Measurements from ENCODE around the gene HAGHL. TPM values are rescaled to one million over a fixed set of nuclear protein-coding genes. Genes with fewer than 3 reads are reported as not detected.
"Not testable (repeated sequence)": the region's sequence is repeated elsewhere in the genome, so short reads cannot be mapped to it uniquely, and the experiment has no call there.

The HAGHL gene
- total and polyA plus RNA-seq, 5 donors = 7.5 to 21.0 (median 12.1) TPM

DNA sequence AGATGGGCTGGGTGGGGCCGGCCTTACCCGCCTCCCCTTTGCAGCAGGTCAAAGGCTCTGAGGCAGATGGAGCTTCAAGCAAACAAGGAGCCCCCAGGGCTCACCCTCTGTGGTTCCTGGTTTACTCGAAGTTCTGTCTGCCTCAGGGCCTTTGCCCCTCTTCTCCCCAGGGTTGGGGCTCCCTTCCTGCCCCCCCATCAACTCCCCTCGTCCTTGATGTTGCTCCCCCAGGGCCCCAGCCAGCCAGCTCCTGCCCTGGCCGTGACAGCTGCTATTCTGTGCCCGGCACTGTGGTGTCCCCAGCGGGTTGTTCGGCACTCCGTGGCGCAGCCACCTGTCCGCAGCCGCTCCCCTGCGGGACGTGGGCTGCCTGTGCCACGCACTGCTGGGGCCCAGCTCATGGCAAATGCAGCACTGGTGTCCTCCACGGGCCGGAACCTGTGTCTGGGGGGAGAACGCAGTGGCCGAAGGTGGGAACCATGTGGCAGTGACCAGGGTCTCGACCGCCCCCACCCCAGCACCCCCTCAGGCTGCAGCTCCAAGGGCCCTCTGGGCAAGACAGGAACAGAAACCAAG, 16.3 kb upstream of the HAGHL start:
- ATAC-seq (no peak), DNase-seq (no peak)
- WGBS = 71% methylated on average over 21 of the region's 21 CpGs
- Histone ChIP-seq H3K9me3 (ENCODE audit: control insufficient read depth, low read length) (no peaks in the 10 kb centered on the region), H3K4me3 (ENCODE audit: low read length) (no peak overlapping the region), H3K4me1 (ENCODE audit: control insufficient read depth, insufficient read depth, low read length) (no peaks in the 10 kb centered on the region), H3K27ac (ENCODE audit: low read length) (no peak overlapping the region), H3K27me3 (ENCODE audit: control insufficient read depth, insufficient read depth) (no peaks in the 10 kb centered on the region)
- intact Hi-C loops (cut with DNase I) = loop anchor here in 3 of 4 donors (5.0 to 10.0 kb wide), 3 partner anchors 74 to 344 kb away; partner anchors contain the start of genes CHTF18 (in 3 of the 3) and RPUSD1 (in 3 of the 3)

- no peaks in the 10 kb centered on the region for H3K27me3 ChIP-seq (ENCODE audit: control insufficient read depth, insufficient read depth)
- H3K4me1 ChIP-seq (ENCODE audit: control insufficient read depth, insufficient read depth, low read length) = no peaks in the 10 kb centered on the region
- no peak overlapping the region for H3K4me3 ChIP-seq (ENCODE audit: low read length)
- H3K9me3 ChIP-seq (ENCODE audit: control insufficient read depth, low read length) = no peaks in the 10 kb centered on the region
- ATAC-seq (no peak), DNase-seq (no peak)
- intact Hi-C loops (cut with DNase I) = loop anchor here in 3 of 4 donors (5.0 to 10.0 kb wide), 3 partner anchors 74 to 344 kb away; partner anchors contain the start of genes CHTF18 (in 3 of the 3) and RPUSD1 (in 3 of the 3)
- no peak overlapping the region for H3K27ac ChIP-seq (ENCODE audit: low read length)
- WGBS = 70% methylated on average over 12 of the region's 12 CpGs
Measured at GRCh38 chr16:711084-711483, 15.8 kb upstream of the HAGHL start.

DNA sequence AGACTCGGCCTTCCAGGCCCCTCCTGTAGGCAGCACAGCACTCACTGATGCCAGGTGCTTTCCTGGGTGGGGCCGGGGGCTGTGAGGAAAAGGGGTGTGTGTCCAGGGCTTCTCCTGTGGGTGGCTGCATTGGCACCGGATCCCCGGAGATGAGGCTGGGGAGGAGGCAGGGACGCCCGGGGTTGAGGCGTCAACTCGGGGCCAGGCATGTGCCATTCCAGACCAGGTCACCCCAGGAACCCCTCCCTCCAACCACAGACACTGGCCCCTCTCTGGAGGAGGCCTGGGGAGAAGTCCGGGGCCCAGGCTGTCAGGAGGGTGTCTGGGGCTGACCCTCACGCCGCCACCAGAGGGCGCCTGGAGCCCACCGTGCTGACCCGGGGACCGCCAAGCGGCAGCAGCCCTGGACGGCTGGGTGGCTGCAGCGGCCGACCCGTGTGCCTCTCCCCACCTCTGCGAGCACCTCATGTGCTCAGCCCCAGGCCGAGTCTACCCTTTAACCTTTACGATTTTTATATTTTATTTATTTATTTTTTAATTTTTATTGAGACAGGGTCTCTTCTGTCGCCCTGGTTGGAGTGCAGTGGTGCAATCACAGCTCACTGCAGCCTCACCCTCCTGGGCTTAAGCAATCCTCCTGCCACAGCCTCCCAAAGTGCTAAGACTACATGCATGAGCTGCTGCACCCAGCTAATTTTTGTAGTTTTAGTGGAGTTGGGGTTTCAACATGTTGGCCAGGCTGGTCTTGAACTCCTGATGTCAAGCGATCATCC, 15.2 kb upstream of the HAGHL start:
- Histone ChIP-seq H3K4me1 (ENCODE audit: control insufficient read depth, insufficient read depth, low read length) (no peaks in the 10 kb centered on the region), H3K4me3 (ENCODE audit: low read length) (no peak overlapping the region), H3K27me3 (ENCODE audit: control insufficient read depth, insufficient read depth) (no peaks in the 10 kb centered on the region), H3K27ac (ENCODE audit: low read length) (no peak overlapping the region), H3K9me3 (ENCODE audit: control insufficient read depth, low read length) (no peaks in the 10 kb centered on the region)
- intact Hi-C loops (cut with DNase I) = loop anchor here (2.0 to 10.0 kb wide), 4 partner anchors 73 to 343 kb away; partner anchors contain the start of genes CHTF18 (in 3 of the 4) and RPUSD1 (in 3 of the 4)
- WGBS = 12% methylated on average over 25 of the region's 25 CpGs
- DNase-seq = peak; percentile 83 to 94 (median 92)
- peak; percentile 64 to 67 for ATAC-seq

DNA sequence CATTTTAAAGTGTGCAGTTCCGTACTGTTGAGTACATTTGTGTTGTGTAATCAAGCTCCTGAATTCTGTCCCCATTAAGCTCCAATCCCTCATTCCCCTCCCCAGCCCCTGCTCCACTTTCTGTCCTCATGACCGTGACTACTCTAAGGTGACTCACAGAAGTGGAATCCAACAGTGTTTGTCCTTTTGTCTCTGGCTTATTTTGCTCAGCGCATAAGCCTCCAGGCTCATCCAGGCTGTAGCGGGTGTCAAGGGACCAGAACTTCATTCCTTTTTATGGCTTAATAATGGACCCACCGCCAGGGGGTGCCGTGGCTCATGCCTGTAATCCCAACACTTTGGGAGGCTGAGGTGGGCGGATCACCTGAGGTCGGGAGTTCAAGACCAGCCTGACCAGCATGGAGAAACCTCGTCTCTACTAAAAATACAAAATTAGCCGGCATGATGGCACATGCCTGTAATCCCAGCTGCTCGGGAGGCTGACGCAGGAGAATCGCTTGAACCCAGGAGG, 14.1 kb upstream of the HAGHL start:
- not testable (repeated sequence) for ATAC-seq; H3K9me3 ChIP-seq (ENCODE audit: control insufficient read depth, low read length); H3K27ac ChIP-seq (ENCODE audit: low read length); H3K4me1 ChIP-seq (ENCODE audit: control insufficient read depth, insufficient read depth, low read length); H3K27me3 ChIP-seq (ENCODE audit: control insufficient read depth, insufficient read depth); DNase-seq; H3K4me3 ChIP-seq (ENCODE audit: low read length)
- 57% methylated on average over 13 of the region's 13 CpGs for WGBS
- intact Hi-C loops (cut with DNase I) = loop anchor here (2.0 to 10.0 kb wide), 4 partner anchors 72 to 342 kb away; partner anchors contain the start of genes CHTF18 (in 3 of the 4) and RPUSD1 (in 3 of the 4)

- intact Hi-C loops (cut with DNase I) = loop anchor here in 3 of 4 donors (5.0 to 10.0 kb wide), 3 partner anchors 71 to 341 kb away; partner anchors contain the start of genes CHTF18 (in 3 of the 3) and RPUSD1 (in 3 of the 3)
- Histone ChIP-seq H3K27ac (ENCODE audit: low read length) (no peak overlapping the region), H3K4me3 (ENCODE audit: low read length) (no peak overlapping the region), H3K4me1 (ENCODE audit: control insufficient read depth, insufficient read depth, low read length) (no peaks in the 10 kb centered on the region), H3K9me3 (ENCODE audit: control insufficient read depth, low read length) (no peaks in the 10 kb centered on the region), H3K27me3 (ENCODE audit: control insufficient read depth, insufficient read depth) (no peaks in the 10 kb centered on the region)
- ATAC-seq = no peak
- 71% methylated on average over 11 of the region's 11 CpGs for WGBS
- no peak for DNase-seq
Measured at GRCh38 chr16:714079-714478, 12.8 kb upstream of the HAGHL start.

- no peaks in the 10 kb centered on the region for H3K27me3 ChIP-seq (ENCODE audit: control insufficient read depth, insufficient read depth)
- H3K4me1 ChIP-seq (ENCODE audit: control insufficient read depth, insufficient read depth, low read length) = peaks cover under 1% of the 10 kb centered on the region
- intact Hi-C loops (cut with DNase I) = loop anchor here in 3 of 4 donors (5.0 to 10.0 kb wide), 3 partner anchors 70 to 340 kb away; partner anchors contain the start of genes CHTF18 (in 3 of the 3) and RPUSD1 (in 3 of the 3)
- peak; percentile 93 to 99 (median 97) for DNase-seq
- WGBS = 3% methylated on average over 107 of the region's 108 CpGs
- ATAC-seq = peak; percentile 88 to 90
- peak within 1 kb of the TSS; percentile 91 for H3K4me3 ChIP-seq (ENCODE audit: low read length)
- H3K9me3 ChIP-seq (ENCODE audit: control insufficient read depth, low read length) = no peaks in the 10 kb centered on the region
- H3K27ac ChIP-seq (ENCODE audit: low read length) = no peak within 1 kb of the TSS
Measured at GRCh38 chr16:714558-715476, 12.1 kb upstream of the HAGHL start, which contains the start of gene METRN. TSS of gene METRN (plus strand) at chr16:715118. CDS start at chr16:715290, 172 bp downstream.

DNA sequence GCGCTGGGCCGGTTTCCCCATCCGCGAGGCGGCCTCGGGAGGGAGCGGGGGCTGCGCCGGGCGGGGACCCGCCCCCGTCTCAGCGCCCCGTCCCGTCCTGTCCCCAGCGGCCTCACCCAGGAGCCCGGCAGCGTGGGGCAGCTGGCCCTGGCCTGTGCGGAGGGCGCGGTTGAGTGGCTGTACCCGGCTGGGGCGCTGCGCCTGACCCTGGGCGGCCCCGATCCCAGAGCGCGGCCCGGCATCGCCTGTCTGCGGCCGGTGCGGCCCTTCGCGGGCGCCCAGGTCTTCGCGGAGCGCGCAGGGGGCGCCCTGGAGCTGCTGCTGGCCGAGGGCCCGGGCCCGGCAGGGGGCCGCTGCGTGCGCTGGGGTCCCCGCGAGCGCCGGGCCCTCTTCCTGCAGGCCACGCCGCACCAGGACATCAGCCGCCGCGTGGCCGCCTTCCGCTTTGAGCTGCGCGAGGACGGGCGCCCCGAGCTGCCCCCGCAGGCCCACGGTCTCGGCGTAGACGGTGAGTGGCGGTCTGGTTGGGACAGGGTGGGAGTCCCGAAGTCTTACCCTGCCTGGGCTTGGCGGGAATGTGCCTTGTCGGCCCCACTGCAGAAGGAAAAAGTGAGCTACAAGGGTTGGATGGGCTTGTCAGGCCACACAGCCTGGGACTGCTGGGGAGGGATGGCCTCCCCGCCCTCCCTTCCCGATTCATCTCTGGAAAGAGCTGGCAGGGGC, 11.3 kb upstream of the HAGHL start:
- peak in 1 of 3 donors; percentile 74 for DNase-seq
- Histone ChIP-seq H3K27me3 (ENCODE audit: control insufficient read depth, insufficient read depth) (no peaks in the 10 kb centered on the region), H3K4me3 (ENCODE audit: low read length) (peak overlapping the region; percentile 91), H3K27ac (ENCODE audit: low read length) (no peak overlapping the region), H3K4me1 (ENCODE audit: control insufficient read depth, insufficient read depth, low read length) (peaks cover 3% of the 10 kb centered on the region), H3K9me3 (ENCODE audit: control insufficient read depth, low read length) (no peaks in the 10 kb centered on the region)
- ATAC-seq = no peak
- intact Hi-C loops (cut with DNase I) = loop anchor here in 2 of 4 donors (10.0 kb wide), 2 partner anchors 69 to 339 kb away; partner anchors contain the start of genes CHTF18 (in 1 of the 2) and RPUSD1 (in 1 of the 2)
- WGBS = 2% methylated on average over 74 of the region's 74 CpGs

- peaks cover 3% of the 10 kb centered on the region for H3K4me1 ChIP-seq (ENCODE audit: control insufficient read depth, insufficient read depth, low read length)
Measured at GRCh38 chr16:716200-716568, 10.7 kb upstream of the HAGHL start.

DNA sequence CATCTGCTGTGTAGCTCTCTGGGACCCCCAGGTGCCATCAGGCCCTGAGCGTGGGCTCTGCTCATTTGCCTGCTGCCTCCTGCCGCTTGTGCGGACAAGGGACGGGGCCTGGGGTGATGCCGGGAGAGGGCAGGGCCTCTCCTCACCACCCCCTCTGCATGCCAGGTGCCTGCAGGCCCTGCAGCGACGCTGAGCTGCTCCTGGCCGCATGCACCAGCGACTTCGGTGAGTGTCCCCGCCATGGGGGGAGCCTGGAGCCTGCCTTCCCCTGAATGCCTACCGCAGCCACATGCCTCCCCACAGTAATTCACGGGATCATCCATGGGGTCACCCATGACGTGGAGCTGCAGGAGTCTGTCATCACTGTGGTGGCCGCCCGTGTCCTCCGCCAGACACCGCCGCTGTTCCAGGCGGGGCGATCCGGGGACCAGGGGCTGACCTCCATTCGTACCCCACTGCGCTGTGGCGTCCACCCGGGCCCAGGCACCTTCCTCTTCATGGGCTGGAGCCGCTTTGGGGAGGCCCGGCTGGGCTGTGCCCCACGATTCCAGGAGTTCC, 10.1 kb upstream of the HAGHL start:
- Histone ChIP-seq H3K27ac (ENCODE audit: low read length) (no peak overlapping the region), H3K4me1 (ENCODE audit: control insufficient read depth, insufficient read depth, low read length) (peaks cover 3% of the 10 kb centered on the region), H3K9me3 (ENCODE audit: control insufficient read depth, low read length) (no peaks in the 10 kb centered on the region), H3K4me3 (ENCODE audit: low read length) (no peak overlapping the region), H3K27me3 (ENCODE audit: control insufficient read depth, insufficient read depth) (no peaks in the 10 kb centered on the region)
- intact Hi-C loops (cut with DNase I) = loop anchor here in 2 of 4 donors (10.0 kb wide), 2 partner anchors 68 to 338 kb away; partner anchors contain the start of genes CHTF18 (in 1 of the 2) and RPUSD1 (in 1 of the 2)
- ATAC-seq (no peak), DNase-seq (no peak)
- 87% methylated on average over 29 of the region's 29 CpGs for WGBS

More at GRCh38 chr16:716200-716568, 10.7 kb upstream of the HAGHL start:
- 26% methylated on average over 12 of the region's 12 CpGs for WGBS
- ATAC-seq (no peak), DNase-seq (peak; percentile 53 to 82 (median 78))
- Histone ChIP-seq H3K9me3 (ENCODE audit: control insufficient read depth, low read length) (no peaks in the 10 kb centered on the region), H3K27me3 (ENCODE audit: control insufficient read depth, insufficient read depth) (no peaks in the 10 kb centered on the region), H3K4me3 (ENCODE audit: low read length) (peak overlapping the region; percentile 91), H3K27ac (ENCODE audit: low read length) (no peak overlapping the region)
- intact Hi-C loops (cut with DNase I) = loop anchor here in 2 of 4 donors (10.0 kb wide), 2 partner anchors 69 to 339 kb away; partner anchors contain the start of genes CHTF18 (in 1 of the 2) and RPUSD1 (in 1 of the 2)

Data from right cardiac atrium (tissue), 5 donors.